Ureter (tissue), 1 donor: ENCODE data around the gene B3GAT1. TPM values are rescaled to one million over a fixed set of nuclear protein-coding genes. Genes with fewer than 3 reads are reported as not detected.

Source experiments
- DNase-seq: peaks from one replicate; pipeline ENCODE4 v3.0.0-alpha.2; 2020; ENCODE audit warnings: low spot score
- total RNA-seq: library from RNA; stranded (reverse); gene quantifications from one replicate; pipeline ENCODE4 v1.2.4, GENCODE V29; 2023
- donor health status: DM: yes; HTN: yes; CAD: no.

Gene B3GAT1
- total RNA-seq, 1 donor from 2014 or later: 8.6 TPM

- no peak for DNase-seq
Observed at GRCh38 chr11:134441706-134442105, 29.7 kb upstream of the B3GAT1 start.

DNA sequence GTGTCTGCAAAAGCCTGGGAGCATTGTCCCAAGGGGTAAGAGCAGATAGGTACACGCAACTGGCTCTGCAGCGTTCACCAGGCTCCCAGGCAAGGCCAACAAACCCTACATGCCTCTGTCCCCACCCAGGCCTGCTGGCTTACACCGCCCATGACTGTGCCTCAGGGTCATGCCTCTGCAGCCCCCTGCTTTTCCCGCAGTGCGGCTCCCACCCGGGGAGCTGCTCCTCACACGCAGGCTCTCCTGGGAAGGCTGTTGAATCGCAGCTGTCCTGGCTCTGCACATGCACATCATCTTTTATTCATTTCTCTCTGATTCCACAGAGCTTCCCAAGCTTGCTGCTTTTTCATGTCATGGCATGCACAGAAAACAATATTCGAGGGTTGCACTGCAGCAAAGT is 29.2 kb upstream of the B3GAT1 start:
- no peak for DNase-seq

DNA sequence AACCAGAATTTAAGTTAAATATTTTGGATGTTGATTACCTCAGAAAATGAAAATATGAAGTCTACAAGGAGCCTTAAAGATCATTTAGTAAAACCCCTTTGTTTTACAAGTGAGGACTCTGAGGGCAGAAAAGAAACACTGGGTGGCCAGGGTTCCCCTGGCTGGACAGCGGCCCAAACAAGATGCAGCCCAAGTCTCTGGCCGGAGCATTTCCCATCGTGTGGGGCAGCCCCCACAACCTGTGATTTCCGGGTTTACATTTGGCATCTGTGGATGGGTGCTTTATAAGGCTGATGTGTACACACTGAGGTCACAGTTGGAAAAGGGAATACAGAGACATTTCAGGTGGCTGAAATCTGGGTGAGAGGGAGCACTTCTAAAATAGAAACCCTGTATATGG is 28.8 kb upstream of the B3GAT1 start:
- no peak for DNase-seq

- no peak for DNase-seq
Observed at GRCh38 chr11:134438542-134439537, 26.8 kb upstream of the B3GAT1 start.

GRCh38 chr11:134437821-134438220 is 25.8 kb upstream of the B3GAT1 start:
- no peak for DNase-seq

DNA sequence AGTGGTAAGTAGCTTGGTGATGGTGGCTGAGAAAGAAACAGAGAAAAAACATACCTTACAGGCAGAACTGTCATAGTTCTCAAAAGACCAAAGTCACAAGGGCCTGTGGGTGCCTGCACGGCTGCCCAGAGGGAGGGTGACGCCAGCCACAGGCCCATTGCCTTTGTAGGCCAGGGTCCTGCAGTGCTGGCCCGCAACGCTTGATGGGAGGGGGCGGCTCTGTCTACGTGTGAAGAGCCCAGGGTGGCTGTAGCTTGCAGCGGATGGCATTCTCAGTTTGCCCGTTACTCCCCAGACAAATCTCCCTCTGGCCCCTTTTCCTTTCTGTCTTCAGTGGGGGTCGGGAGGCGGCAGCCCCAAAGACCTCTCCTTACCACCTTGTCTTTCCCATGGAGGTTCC is 24.7 kb upstream of the B3GAT1 start:
- DNase-seq: no peak

GRCh38 chr11:134433806-134434205 is 21.8 kb upstream of the B3GAT1 start:
- no peak for DNase-seq

DNA sequence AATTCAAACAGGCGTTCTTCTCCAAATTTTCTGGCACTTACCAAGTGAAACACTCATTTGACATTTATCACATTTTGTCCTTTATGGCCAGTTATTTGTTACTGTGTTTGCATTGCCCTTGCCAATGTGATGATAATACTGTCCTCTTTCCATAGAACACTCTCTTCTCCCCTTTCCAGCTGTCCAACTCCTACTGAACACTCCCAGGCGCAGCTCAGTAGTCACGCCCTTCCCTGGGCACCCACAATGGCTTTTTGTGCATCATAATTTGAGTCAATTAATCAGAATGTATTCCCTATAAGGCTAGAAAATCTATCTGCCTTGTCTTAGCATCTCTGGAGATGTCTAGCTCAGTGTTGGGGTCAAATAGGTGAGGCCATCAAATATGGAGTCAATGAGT is 21.2 kb upstream of the B3GAT1 start:
- DNase-seq: no peak

DNA sequence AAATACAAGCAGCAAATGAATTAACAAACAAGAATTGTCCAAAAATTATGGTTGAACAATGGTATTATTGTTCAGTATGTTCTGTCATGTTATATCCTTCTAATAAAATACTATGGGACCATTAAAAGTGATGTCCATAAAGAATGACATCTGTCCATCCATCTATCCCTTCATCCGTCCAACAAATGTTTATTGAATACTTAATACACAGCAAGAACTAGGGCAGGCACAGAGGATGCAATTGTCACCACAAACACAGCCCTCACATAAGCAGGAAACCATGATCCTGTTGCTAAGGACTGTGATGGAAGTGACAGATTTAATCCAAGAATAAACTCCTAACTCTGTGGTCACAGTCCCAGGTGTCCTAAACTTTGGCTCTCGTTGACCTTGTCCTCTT is 20.7 kb upstream of the B3GAT1 start:
- no peak for DNase-seq

- DNase-seq: no peak
Observed at GRCh38 chr11:134429106-134429505, 17.1 kb upstream of the B3GAT1 start.

GRCh38 chr11:134425816-134426536 is 13.9 kb upstream of the B3GAT1 start:
- DNase-seq: no peak

DNA sequence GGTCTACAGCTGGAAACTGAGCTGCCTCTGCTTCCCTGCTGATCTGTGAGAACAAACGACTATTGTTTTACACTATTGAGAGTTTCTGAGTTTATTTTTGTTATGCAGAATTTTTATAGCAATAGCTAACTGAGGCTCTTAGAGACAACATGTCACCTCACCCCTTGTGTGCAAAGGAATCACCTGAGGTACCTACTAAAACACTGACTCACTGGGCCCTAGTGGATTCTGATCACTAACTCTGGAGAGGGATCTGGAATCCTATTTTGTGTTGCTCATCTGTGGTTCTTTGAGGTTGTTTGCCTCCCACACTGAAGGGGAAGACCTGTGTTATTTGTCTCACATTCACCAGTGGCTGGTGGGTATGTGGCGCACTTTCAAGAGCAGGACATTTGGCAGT is 13.4 kb upstream of the B3GAT1 start:
- DNase-seq: no peak

GRCh38 chr11:134423106-134423505 is 11.1 kb upstream of the B3GAT1 start:
- DNase-seq: no peak

DNA sequence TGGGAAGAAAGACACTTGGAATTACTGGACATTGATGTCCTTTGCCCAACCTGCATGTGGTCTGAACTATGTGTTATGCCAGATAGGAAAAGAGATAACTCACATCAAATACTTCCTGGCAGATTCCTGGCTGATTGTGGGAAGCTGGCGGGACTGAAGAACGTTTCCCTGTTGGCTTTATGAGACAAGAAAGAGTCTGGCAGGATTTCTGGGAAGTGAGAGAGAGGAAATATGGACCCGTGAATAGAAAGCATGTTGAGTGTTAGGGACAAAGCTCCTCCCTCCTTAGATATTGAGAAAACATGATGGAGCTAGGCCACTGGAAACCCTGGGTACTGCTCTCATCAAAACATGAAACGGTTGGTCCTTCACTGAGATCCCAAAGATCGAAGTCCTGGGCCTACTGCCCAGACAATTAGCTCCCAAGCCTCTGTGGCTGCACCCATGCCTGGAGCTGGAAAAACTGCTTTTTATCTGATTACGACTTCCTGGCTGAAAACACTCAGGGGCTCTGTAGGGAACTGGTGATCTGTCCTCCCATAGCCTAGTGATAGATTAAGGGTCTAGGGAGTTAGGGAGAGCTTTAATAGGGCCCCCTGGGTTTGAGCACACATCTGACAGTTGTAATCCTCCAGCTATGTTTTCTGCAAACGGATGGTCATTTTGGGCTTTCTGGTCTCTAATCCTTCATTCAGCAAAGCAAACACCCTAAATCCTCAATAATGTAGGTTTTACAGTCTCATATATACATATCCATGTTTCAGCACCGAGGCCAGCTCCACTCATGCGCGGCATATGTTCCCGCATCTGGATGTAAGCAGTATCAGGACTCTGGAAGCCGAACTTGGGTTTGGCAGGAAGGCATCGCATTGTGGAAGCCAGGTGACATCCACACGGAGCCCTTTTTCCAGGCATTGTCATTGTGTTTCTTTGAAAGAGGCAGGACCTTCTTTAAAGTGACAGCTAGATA is 6.1 kb upstream of the B3GAT1 start:
- DNase-seq: no peak

GRCh38 chr11:134416726-134417125 is 4.7 kb upstream of the B3GAT1 start:
- DNase-seq: no peak

DNA sequence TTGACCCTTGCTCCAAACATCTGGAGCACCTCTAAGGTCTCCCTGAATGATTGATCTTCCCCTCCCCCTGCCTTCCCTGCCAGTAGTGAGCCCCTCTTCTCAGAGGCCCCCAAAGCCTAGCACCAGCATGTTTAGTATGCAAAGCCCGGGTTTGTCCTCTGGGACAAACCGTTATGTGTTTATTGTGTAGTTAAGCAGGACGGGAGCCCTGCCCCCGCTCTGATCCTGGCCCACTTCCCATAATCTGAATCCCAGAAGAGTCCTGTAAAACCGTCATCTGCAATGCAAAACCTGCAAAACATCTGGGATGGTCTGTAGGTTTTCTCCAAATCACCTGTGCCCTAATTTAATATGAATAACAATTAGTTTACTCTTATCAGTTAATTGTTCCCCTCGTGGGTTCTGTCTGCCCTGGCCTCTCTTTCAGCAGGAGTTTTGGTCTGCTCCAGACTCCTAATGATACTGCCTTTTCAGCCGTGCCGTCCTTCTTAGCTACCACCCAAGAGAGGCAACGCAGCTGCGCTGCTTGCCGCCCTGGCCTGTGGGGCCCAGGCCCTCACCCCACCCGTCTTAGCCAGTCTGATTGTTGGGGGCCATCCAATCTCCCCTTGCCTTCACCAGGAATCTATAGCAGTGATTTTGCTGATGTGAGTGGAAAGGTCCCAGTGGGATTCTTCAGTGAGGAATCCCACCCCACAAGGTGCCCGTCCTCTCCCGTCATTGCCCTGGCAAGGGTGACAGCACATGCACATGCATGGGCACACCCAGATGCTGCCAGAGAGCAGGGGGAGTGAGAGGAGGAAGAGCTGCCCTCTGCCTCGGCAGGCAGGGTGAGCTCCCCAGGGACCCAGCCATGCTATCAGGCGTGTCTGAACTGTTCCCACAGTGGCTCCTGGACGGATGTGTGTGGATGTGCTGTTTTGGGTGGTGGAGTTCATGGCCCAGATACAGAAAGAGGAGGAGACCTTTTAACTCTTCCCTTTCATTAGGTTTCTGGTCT is 3.0 kb upstream of the B3GAT1 start:
- no peak for DNase-seq

DNA sequence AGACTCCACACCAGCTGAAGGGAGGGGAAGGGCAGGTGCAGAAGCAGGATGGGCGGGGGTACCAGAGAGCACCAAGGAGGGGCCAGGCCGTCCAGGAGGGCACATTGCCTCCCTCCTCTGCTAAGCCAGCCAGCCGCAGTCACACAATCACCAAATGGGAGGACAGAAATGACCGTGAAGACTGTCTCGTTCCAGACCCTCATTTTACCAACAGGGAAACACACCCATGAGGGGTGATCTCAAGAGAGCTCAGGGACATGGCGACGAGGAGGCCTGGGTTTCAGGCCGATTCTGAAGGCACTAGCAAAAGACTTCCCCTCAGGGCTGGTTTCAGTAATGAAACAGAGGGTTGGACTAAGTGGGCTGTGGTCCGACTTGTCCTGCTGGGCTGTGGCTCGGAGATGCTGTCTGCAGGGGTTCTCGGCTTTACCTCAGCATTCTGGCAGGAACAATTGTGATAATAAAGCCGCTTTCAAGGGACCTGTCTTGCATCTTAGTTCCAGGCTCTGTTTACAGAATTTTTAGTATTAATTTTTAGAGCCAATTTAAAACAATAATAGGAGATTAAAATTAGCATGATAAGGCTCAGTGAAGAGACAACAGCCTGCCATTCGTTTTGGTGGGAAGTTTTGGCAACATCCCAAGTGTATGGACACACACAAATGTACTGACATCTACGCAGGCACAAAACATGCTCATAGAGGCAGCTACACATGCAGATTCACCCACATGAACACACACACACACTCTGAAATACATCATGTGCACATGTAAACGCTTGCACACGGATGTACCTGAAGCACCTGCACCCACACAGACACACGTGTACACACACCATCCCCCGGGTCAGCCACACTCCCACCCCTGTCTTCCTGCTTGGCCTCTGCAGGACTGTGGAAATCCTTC is 2.0 kb upstream of the B3GAT1 start:
- DNase-seq: no peak

- DNase-seq: no peak
Observed at GRCh38 chr11:134413043-134413825, 1.2 kb upstream of the B3GAT1 start.

- DNase-seq: no peak
Observed at GRCh38 chr11:134410766-134411165, 1.3 kb downstream of the B3GAT1 start.
